GM23338 (cell line): Measurements from ENCODE around the gene TYW1B.
"Not testable (repeated sequence)": the region's sequence is repeated elsewhere in the genome, so short reads cannot be mapped to it uniquely, and the experiment has no call there.

ENCODE experiments used
- EZH2 ChIP-seq: fragments of 200-600 bp; sonication (generic); IDR thresholded peaks from one replicate; pipeline ENCODE4 v1.8.0; 2017; ENCODE audit warnings: antibody characterized with exemption, mild to moderate bottlenecking, low read depth; ENCODE audit not compliant: unreplicated experiment
- POLR2AphosphoS5 ChIP-seq: IDR thresholded peaks from 2 replicates; pipeline ENCODE4 v1.6.1; 2016; ENCODE audit warnings: antibody characterized with exemption, low read depth
- TF ChIP-seq, protein P1 (sequence below), 2 experiments: fragments of 200-600 bp in 1 of 2; sonication (generic) in 1 of 2; conservative IDR thresholded peaks; 2 replicates each; pipeline versions ENCODE4 v1.5.1 to v1.6.1; 2016 to 2017; ENCODE audit warnings: antibody characterized with exemption in 2 of 2, low read depth in 2 of 2, mild to moderate bottlenecking in 2 of 2, moderate library complexity in 1 of 2
- TF ChIP-seq, protein P2 (sequence below): IDR thresholded peaks from 2 replicates; pipeline ENCODE4 v1.6.1; 2016; ENCODE audit warnings: antibody characterized with exemption
- TF ChIP-seq, protein P3 (sequence below): IDR thresholded peaks from one replicate; pipeline ENCODE4 v1.6.1; 2018; ENCODE audit warnings: antibody characterized with exemption; ENCODE audit not compliant: unreplicated experiment

DNA sequence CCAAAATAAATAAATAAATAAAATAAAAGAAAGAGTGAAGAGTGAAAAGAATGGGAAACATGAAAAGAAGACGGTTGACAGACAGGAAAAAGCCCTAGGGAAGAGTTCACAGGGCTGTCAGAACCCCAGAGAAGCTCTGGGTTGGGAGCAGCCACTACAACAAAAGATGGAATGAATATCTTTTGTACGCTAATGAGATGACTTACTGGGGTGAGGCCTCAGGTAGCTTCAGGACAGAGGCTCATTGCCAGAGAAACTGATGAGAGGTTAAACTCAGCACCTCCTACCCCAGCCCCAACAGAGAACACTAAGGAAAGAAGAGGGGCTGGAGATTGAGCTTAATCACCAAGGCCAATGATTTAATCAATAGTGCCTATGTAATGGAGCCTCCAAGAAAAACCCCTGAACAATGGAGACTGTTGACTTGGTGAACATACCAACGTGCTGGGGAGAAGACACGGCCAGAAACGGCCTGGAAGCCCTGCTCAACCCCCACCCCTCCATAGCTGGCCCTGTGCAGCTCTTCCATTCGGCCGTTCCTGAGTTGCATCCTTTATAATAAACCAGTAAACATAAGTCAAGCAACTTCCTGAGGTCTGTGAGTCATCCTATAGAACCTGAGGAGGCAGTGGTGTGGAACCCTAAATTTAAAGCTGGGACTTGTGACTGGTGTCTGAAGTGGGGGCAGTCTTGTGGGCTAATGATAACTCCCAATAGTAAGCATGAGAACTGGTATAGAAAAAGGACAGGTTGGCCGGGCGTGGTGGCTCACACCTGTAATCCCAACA lies 11.4 kb downstream of the TYW1B start:
- TF ChIP-seq, protein P1, sequence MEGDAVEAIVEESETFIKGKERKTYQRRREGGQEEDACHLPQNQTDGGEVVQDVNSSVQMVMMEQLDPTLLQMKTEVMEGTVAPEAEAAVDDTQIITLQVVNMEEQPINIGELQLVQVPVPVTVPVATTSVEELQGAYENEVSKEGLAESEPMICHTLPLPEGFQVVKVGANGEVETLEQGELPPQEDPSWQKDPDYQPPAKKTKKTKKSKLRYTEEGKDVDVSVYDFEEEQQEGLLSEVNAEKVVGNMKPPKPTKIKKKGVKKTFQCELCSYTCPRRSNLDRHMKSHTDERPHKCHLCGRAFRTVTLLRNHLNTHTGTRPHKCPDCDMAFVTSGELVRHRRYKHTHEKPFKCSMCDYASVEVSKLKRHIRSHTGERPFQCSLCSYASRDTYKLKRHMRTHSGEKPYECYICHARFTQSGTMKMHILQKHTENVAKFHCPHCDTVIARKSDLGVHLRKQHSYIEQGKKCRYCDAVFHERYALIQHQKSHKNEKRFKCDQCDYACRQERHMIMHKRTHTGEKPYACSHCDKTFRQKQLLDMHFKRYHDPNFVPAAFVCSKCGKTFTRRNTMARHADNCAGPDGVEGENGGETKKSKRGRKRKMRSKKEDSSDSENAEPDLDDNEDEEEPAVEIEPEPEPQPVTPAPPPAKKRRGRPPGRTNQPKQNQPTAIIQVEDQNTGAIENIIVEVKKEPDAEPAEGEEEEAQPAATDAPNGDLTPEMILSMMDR (conservative IDR thresholded peaks at IDR 0.05; ENCODE audit: low read depth in 2 of 2) = not testable (repeated sequence)
- not testable (repeated sequence) for TF ChIP-seq EZH2, POLR2AphosphoS5
- TF ChIP-seq, protein P2, sequence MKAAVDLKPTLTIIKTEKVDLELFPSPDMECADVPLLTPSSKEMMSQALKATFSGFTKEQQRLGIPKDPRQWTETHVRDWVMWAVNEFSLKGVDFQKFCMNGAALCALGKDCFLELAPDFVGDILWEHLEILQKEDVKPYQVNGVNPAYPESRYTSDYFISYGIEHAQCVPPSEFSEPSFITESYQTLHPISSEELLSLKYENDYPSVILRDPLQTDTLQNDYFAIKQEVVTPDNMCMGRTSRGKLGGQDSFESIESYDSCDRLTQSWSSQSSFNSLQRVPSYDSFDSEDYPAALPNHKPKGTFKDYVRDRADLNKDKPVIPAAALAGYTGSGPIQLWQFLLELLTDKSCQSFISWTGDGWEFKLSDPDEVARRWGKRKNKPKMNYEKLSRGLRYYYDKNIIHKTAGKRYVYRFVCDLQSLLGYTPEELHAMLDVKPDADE = not testable (repeated sequence)
- TF ChIP-seq, protein P3, sequence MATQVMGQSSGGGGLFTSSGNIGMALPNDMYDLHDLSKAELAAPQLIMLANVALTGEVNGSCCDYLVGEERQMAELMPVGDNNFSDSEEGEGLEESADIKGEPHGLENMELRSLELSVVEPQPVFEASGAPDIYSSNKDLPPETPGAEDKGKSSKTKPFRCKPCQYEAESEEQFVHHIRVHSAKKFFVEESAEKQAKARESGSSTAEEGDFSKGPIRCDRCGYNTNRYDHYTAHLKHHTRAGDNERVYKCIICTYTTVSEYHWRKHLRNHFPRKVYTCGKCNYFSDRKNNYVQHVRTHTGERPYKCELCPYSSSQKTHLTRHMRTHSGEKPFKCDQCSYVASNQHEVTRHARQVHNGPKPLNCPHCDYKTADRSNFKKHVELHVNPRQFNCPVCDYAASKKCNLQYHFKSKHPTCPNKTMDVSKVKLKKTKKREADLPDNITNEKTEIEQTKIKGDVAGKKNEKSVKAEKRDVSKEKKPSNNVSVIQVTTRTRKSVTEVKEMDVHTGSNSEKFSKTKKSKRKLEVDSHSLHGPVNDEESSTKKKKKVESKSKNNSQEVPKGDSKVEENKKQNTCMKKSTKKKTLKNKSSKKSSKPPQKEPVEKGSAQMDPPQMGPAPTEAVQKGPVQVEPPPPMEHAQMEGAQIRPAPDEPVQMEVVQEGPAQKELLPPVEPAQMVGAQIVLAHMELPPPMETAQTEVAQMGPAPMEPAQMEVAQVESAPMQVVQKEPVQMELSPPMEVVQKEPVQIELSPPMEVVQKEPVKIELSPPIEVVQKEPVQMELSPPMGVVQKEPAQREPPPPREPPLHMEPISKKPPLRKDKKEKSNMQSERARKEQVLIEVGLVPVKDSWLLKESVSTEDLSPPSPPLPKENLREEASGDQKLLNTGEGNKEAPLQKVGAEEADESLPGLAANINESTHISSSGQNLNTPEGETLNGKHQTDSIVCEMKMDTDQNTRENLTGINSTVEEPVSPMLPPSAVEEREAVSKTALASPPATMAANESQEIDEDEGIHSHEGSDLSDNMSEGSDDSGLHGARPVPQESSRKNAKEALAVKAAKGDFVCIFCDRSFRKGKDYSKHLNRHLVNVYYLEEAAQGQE = not testable (repeated sequence)
